HG03159 (cell line): ENCODE data around the gene MED13L.
A peak's percentile ranks its signal among the peaks of the same experiment; 100 is the strongest.

Experiments used
- ATAC-seq: cut with Tn5 transposase; IDR thresholded peaks from one replicate; pipeline ENCODE4 v1.9.1; 2021; ENCODE audit warnings: mild to moderate bottlenecking, moderate library complexity; ENCODE audit not compliant: unreplicated experiment

MED13L gene

GRCh38 chr12:115934046-115934445 is 343.4 kb downstream of the MED13L start:
- ATAC-seq, result no peak

GRCh38 chr12:115932066-115932465 is 345.4 kb downstream of the MED13L start:
- no peak for ATAC-seq

GRCh38 chr12:115930336-115930735 is 347.2 kb downstream of the MED13L start:
- no peak for ATAC-seq

- no peak for ATAC-seq
These were observed 351.3 kb downstream of the MED13L start for GRCh38 chr12:115926037-115926670.

GRCh38 chr12:115923851-115924250 is 353.6 kb downstream of the MED13L start:
- no peak for ATAC-seq

- no peak for ATAC-seq
These were observed 354.4 kb downstream of the MED13L start for GRCh38 chr12:115922952-115923564.

- no peak for ATAC-seq
These were observed 356.9 kb downstream of the MED13L start for GRCh38 chr12:115920395-115921183.

GRCh38 chr12:115918763-115919162 is 358.7 kb downstream of the MED13L start:
- no peak for ATAC-seq

- peak; percentile 86 for ATAC-seq
These were observed 360.4 kb downstream of the MED13L start for GRCh38 chr12:115916910-115917668.

GRCh38 chr12:115914122-115914521 is 363.4 kb downstream of the MED13L start:
- ATAC-seq, result no peak

- ATAC-seq, result no peak
These were observed 365.1 kb downstream of the MED13L start for GRCh38 chr12:115912440-115912839.

- no peak for ATAC-seq
These were observed 366.1 kb downstream of the MED13L start for GRCh38 chr12:115911360-115911759.

- ATAC-seq, result no peak
These were observed 367.4 kb downstream of the MED13L start for GRCh38 chr12:115910057-115910456.
